Ectodermal cell (in vitro differentiated cells): ENCODE data around the gene SLC25A34. TPM values are rescaled to one million over a fixed set of nuclear protein-coding genes. Genes with fewer than 3 reads are reported as not detected.
"Not testable (repeated sequence)": the region's sequence is repeated elsewhere in the genome, so short reads cannot be mapped to it uniquely, and the experiment has no call there.

Source experiments
- H3K27ac ChIP-seq: 2 replicates; pipeline ENCODE4 v1.7.0; 2013; ENCODE audit warnings: mild to moderate bottlenecking, low read depth, low read length; ENCODE audit not compliant: insufficient read depth, poor library complexity, severe bottlenecking
- H3K27me3 ChIP-seq: 2 replicates; pipeline ENCODE4 v1.7.0; 2013; ENCODE audit warnings: mild to moderate bottlenecking, low read length; ENCODE audit not compliant: insufficient read depth, control insufficient read depth, poor library complexity, severe bottlenecking
- H3K36me3 ChIP-seq: one replicate; pipeline ENCODE4 v1.7.0; 2013; ENCODE audit warnings: low read length; ENCODE audit not compliant: control insufficient read depth, insufficient read depth
- H3K4me1 ChIP-seq: one replicate; pipeline ENCODE4 v1.7.0; 2013; ENCODE audit warnings: low read length; ENCODE audit not compliant: control insufficient read depth, insufficient read depth
- H3K4me3 ChIP-seq: 2 replicates; pipeline ENCODE4 v1.7.0; 2013; ENCODE audit warnings: low read depth, low read length, control low read depth; ENCODE audit not compliant: insufficient read depth
- H3K9me3 ChIP-seq: 2 replicates; pipeline ENCODE4 v1.7.0; 2013; ENCODE audit warnings: mild to moderate bottlenecking, low read length, moderate library complexity; ENCODE audit not compliant: control insufficient read depth
- WGBS, 2 experiments: methylation state at CpG; one replicate each; pipeline ENCODE4 v1.1.7; 2013; ENCODE audit warnings: missing lambda C conversion rate in 2 of 2; 5-methylcytosine and 5-hydroxymethylcytosine counted together
- polyA plus RNA-seq, 4 experiments: library from polyadenylated mRNA; stranded (reverse); fragments of 50-300 nt; gene quantifications; one replicate each; pipeline ENCODE4 v1.2.3, GENCODE V29; 2013

SLC25A34 gene
- 1.3 TPM for polyA plus RNA-seq (2013, experiment 1 of 4)
- 1.00 TPM for polyA plus RNA-seq (2013, experiment 2 of 4)
- polyA plus RNA-seq (2013, experiment 3 of 4) = 1.1 TPM
- 0.57 TPM for polyA plus RNA-seq (2013, experiment 4 of 4)

GRCh38 chr1:15736038-15736891, at the start of gene SLC25A34:
Gene SLC25A34 (plus strand): TSS chr1:15736258. CDS start chr1:15736486, 228 bp downstream.
- 87% methylated on average over 35 of the region's 35 CpGs for WGBS, 2 experiments
- Histone ChIP-seq H3K27me3 (no peaks in the 10 kb centered on the region), H3K4me1 (peaks cover 16% of the 10 kb centered on the region), H3K4me3 (no peak within 1 kb of the TSS), H3K9me3 (no peaks in the 10 kb centered on the region), H3K27ac (no peak within 1 kb of the TSS), H3K36me3 (peaks cover 7% of the 10 kb centered on the region)

GRCh38 chr1:15687446-15687845, 48.6 kb upstream of the SLC25A34 start:
- no peaks in the 10 kb centered on the region for H3K36me3 ChIP-seq
- H3K27me3 ChIP-seq = no peaks in the 10 kb centered on the region
- no peak overlapping the region for H3K4me3 ChIP-seq
- no peaks in the 10 kb centered on the region for H3K4me1 ChIP-seq
- no peak overlapping the region for H3K27ac ChIP-seq
- 97 to 100% methylated on average over 2 of the region's 2 CpGs for WGBS, 2 experiments
- no peaks in the 10 kb centered on the region for H3K9me3 ChIP-seq

- Histone ChIP-seq H3K9me3 (no peaks in the 10 kb centered on the region), H3K27me3 (no peaks in the 10 kb centered on the region), H3K36me3 (no peaks in the 10 kb centered on the region), H3K4me3 (no peak overlapping the region), H3K4me1 (no peaks in the 10 kb centered on the region), H3K27ac (no peak overlapping the region)
- WGBS, 2 experiments = 97% methylated on average over 6 of the region's 6 CpGs
Measured at GRCh38 chr1:15690317-15690716, 45.7 kb upstream of the SLC25A34 start.

GRCh38 chr1:15691434-15692032, 44.5 kb upstream of the SLC25A34 start:
- Histone ChIP-seq H3K9me3 (no peaks in the 10 kb centered on the region), H3K4me3 (no peak overlapping the region), H3K27ac (no peak overlapping the region), H3K27me3 (no peaks in the 10 kb centered on the region), H3K4me1 (no peaks in the 10 kb centered on the region), H3K36me3 (no peaks in the 10 kb centered on the region)
- 94 to 97% methylated on average over 11 of the region's 11 CpGs for WGBS, 2 experiments

GRCh38 chr1:15692121-15692682, 43.9 kb upstream of the SLC25A34 start:
- Histone ChIP-seq H3K4me3 (no peak overlapping the region), H3K36me3 (no peaks in the 10 kb centered on the region), H3K4me1 (no peaks in the 10 kb centered on the region), H3K27me3 (no peaks in the 10 kb centered on the region), H3K27ac (no peak overlapping the region), H3K9me3 (no peaks in the 10 kb centered on the region)
- WGBS, 2 experiments = 89 to 94% methylated on average over 5 of the region's 5 CpGs

GRCh38 chr1:15693371-15693770, 42.7 kb upstream of the SLC25A34 start:
- H3K4me3 ChIP-seq = no peak overlapping the region
- no peaks in the 10 kb centered on the region for H3K27me3 ChIP-seq
- H3K9me3 ChIP-seq = no peaks in the 10 kb centered on the region
- H3K4me1 ChIP-seq = no peaks in the 10 kb centered on the region
- no peak overlapping the region for H3K27ac ChIP-seq
- no peaks in the 10 kb centered on the region for H3K36me3 ChIP-seq
- WGBS, 2 experiments = 93 to 94% methylated on average over 5 of the region's 5 CpGs

GRCh38 chr1:15696956-15697521, 39.0 kb upstream of the SLC25A34 start:
- Histone ChIP-seq H3K4me1 (no peaks in the 10 kb centered on the region), H3K9me3 (no peaks in the 10 kb centered on the region), H3K4me3 (no peak overlapping the region), H3K36me3 (no peaks in the 10 kb centered on the region), H3K27ac (peak overlapping the region; percentile 27), H3K27me3 (no peaks in the 10 kb centered on the region)
- WGBS, 2 experiments = 92 to 94% methylated on average over 10 of the region's 10 CpGs

- no peaks in the 10 kb centered on the region for H3K9me3 ChIP-seq
- no peak overlapping the region for H3K27ac ChIP-seq
- no peaks in the 10 kb centered on the region for H3K27me3 ChIP-seq
- H3K4me3 ChIP-seq = no peak overlapping the region
- H3K4me1 ChIP-seq = peaks cover 2% of the 10 kb centered on the region
- 83 to 91% methylated on average over 2 of the region's 2 CpGs for WGBS, 2 experiments
- no peaks in the 10 kb centered on the region for H3K36me3 ChIP-seq
Measured at GRCh38 chr1:15698201-15698600, 37.9 kb upstream of the SLC25A34 start.

- H3K9me3 ChIP-seq, H3K4me3 ChIP-seq, H3K36me3 ChIP-seq, H3K4me1 ChIP-seq, H3K27ac ChIP-seq, H3K27me3 ChIP-seq: not testable (repeated sequence)
- 94 to 95% methylated on average over 3 of the region's 4 CpGs for WGBS, 2 experiments
Measured at GRCh38 chr1:15699321-15699720, 36.7 kb upstream of the SLC25A34 start.

GRCh38 chr1:15700508-15700907, 35.5 kb upstream of the SLC25A34 start:
- 95 to 96% methylated on average over 6 of the region's 6 CpGs for WGBS, 2 experiments
- no peaks in the 10 kb centered on the region for H3K9me3 ChIP-seq
- peaks cover 3% of the 10 kb centered on the region for H3K36me3 ChIP-seq
- peaks cover 7% of the 10 kb centered on the region for H3K4me1 ChIP-seq
- no peak overlapping the region for H3K4me3 ChIP-seq
- no peaks in the 10 kb centered on the region for H3K27me3 ChIP-seq
- no peak overlapping the region for H3K27ac ChIP-seq
